Caco-2 (cell line): ENCODE results near the gene ZNF106. TPM values are rescaled to one million over a fixed set of nuclear protein-coding genes. Genes with fewer than 3 reads are reported as not detected.

Source experiments
- BruUV-seq: library from RNA; stranded (reverse); fragments of 400-500 nt; replicated peaks from 2 replicates; lab custom pipeline; 2021; lab: Mats Ljungman, UMichigan
- CTCF ChIA-PET: fragments of 300-600 bp; sonication (Branson Sonifier 250); formaldehyde crosslinking; loops from one replicate; lab custom pipeline; 2022; ENCODE audit warnings: antibody characterized with exemption; lab: Charles Lee
- POLR2A ChIA-PET: fragments of 300-600 bp; sonication (Branson Sonifier 250); formaldehyde crosslinking; loops from one replicate; lab custom pipeline; 2022; ENCODE audit warnings: antibody characterized with exemption; lab: Charles Lee
- DNase-seq, 2 experiments: peaks; one replicate each; pipeline versions ENCODE4 v3.0.0 to v3.0.0-alpha.2; 2020 to 2022
- H3K27me3 ChIP-seq: replicated peaks from 2 replicates; pipeline ENCODE4 v1.6.0; 2011; ENCODE audit warnings: low read length; ENCODE audit not compliant: control insufficient read depth, insufficient read depth
- H3K36me3 ChIP-seq: 2 replicates; pipeline ENCODE4 v1.5.1; 2011; ENCODE audit warnings: low read length; ENCODE audit not compliant: control insufficient read depth, insufficient read depth
- H3K4me1 ChIP-seq: fragments of 250-450 bp; sonication (Bioruptor Pico); 2 replicates; pipeline ENCODE4 v1.5.1; 2020; ENCODE audit warnings: mild to moderate bottlenecking
- H3K4me3 ChIP-seq: 2 replicates; pipeline ENCODE4 v1.5.1; 2011; ENCODE audit warnings: low read depth, mild to moderate bottlenecking, control low read depth, low read length
- H3K9me3 ChIP-seq: fragments of 250-450 bp; sonication (Bioruptor Pico); 2 replicates; pipeline ENCODE4 v1.5.1; 2020; ENCODE audit warnings: mild to moderate bottlenecking, moderate library complexity
- H3K27ac Mint-ChIP-seq: one replicate; pipeline ENCODE4 v1.8.0; 2022; ENCODE audit warnings: mixed read lengths; ENCODE audit not compliant: unreplicated experiment
- H3K27me3 Mint-ChIP-seq: one replicate; pipeline ENCODE4 v1.8.0; 2022; ENCODE audit warnings: mixed read lengths; ENCODE audit not compliant: insufficient read depth, unreplicated experiment
- H3K36me3 Mint-ChIP-seq: one replicate; pipeline ENCODE4 v1.8.0; 2022; ENCODE audit warnings: mild to moderate bottlenecking, mixed read lengths; ENCODE audit not compliant: insufficient read depth, unreplicated experiment
- H3K4me1 Mint-ChIP-seq: one replicate; pipeline ENCODE4 v1.8.0; 2022; ENCODE audit warnings: low read depth, mixed read lengths; ENCODE audit not compliant: unreplicated experiment
- H3K4me3 Mint-ChIP-seq: one replicate; pipeline ENCODE4 v1.8.0; 2022; ENCODE audit warnings: mild to moderate bottlenecking, moderate library complexity, mixed read lengths; ENCODE audit not compliant: unreplicated experiment
- H3K9me3 Mint-ChIP-seq: one replicate; pipeline ENCODE4 v1.8.0; 2022; ENCODE audit warnings: mixed read lengths; ENCODE audit not compliant: unreplicated experiment
- CTCF ChIP-seq, 2 experiments: fragments of 200-600 bp in 1 of 2; IDR thresholded peaks; 1 replicate in 1 of 2; 2 replicates in 1 of 2; pipeline versions ENCODE4 v1.5.1 to v1.8.0; 2011 to 2022; ENCODE audit warnings: antibody characterized with exemption in 1 of 2, control low read depth in 1 of 2, inconsistent platforms in 1 of 2, low read depth in 1 of 2, low read length in 1 of 2, mild to moderate bottlenecking in 1 of 2, moderate library complexity in 1 of 2; ENCODE audit not compliant: insufficient read depth in 1 of 2, severe bottlenecking in 1 of 2, unreplicated experiment in 1 of 2
- intact Hi-C: fragments of 100-400 bp; cut with micrococcal nuclease; formaldehyde crosslinking; loops from one replicate; pipeline ENCODE4 v1.10.0; 2022; ENCODE audit not compliant: unreplicated experiment
- total RNA-seq: library from RNA; stranded (reverse); gene quantifications from 2 replicates; pipeline ENCODE4 v1.2.3, GENCODE V29; 2022

The ZNF106 gene
- total RNA-seq, 1 experiment from 2014 or later, result 47.8 TPM

- no peak overlapping the region for H3K4me3 ChIP-seq
- H3K27me3 ChIP-seq, result no peaks in the 10 kb centered on the region
- Mint-ChIP-seq H3K4me3 (no peak overlapping the region), H3K4me1 (peaks cover 12% of the 10 kb centered on the region), H3K9me3 (no peaks in the 10 kb centered on the region), H3K27me3 (no peaks in the 10 kb centered on the region), H3K36me3 (peaks cover 10% of the 10 kb centered on the region), H3K27ac (no peak overlapping the region)
- intact Hi-C loops, result loop anchor here (5.0 to 10.0 kb wide), 2 partner anchors 83 to 250 kb away; no protein-coding TSS in a partner anchor
- no peak for DNase-seq
- no peaks in the 10 kb centered on the region for H3K36me3 ChIP-seq
- H3K4me1 ChIP-seq, result no peaks in the 10 kb centered on the region
- TF ChIP-seq CTCF (IDR thresholded peaks at IDR 0.05; ENCODE audit: insufficient read depth in 1 of 2, low read depth in 1 of 2, low read length in 1 of 2, severe bottlenecking in 1 of 2, unreplicated experiment in 1 of 2), result no peak
- H3K9me3 ChIP-seq, result no peaks in the 10 kb centered on the region
- ChIA-PET CTCF (no interaction called here), POLR2A (no interaction called here)
- BruUV-seq, result no TSS peak
Observed at GRCh38 chr15:42474827-42475226, 16.1 kb downstream of the ZNF106 start.

- H3K4me1 Mint-ChIP-seq, result peaks cover 12% of the 10 kb centered on the region
- no peak for TF ChIP-seq CTCF (IDR thresholded peaks at IDR 0.05; ENCODE audit: insufficient read depth in 1 of 2, low read depth in 1 of 2, low read length in 1 of 2, severe bottlenecking in 1 of 2, unreplicated experiment in 1 of 2)
- H3K9me3 Mint-ChIP-seq, result no peaks in the 10 kb centered on the region
- Histone ChIP-seq H3K4me3 (no peak overlapping the region), H3K4me1 (no peaks in the 10 kb centered on the region), H3K36me3 (no peaks in the 10 kb centered on the region), H3K27me3 (no peaks in the 10 kb centered on the region), H3K9me3 (no peaks in the 10 kb centered on the region)
- POLR2A ChIA-PET, result no interaction called here
- no peaks in the 10 kb centered on the region for H3K27me3 Mint-ChIP-seq
- intact Hi-C loops, result loop anchor here (1.0 to 10.0 kb wide), 3 partner anchors 79 to 405 kb away; no protein-coding TSS in a partner anchor
- H3K27ac Mint-ChIP-seq, result no peak overlapping the region
- CTCF ChIA-PET, result interaction anchor here (0.6 to 1.1 kb wide), 2 partner anchors 85 to 262 kb away, joined by 3 to 4 read pairs; partner anchors contain the start of gene VPS39
- H3K4me3 Mint-ChIP-seq, result no peak overlapping the region
- peaks cover 10% of the 10 kb centered on the region for H3K36me3 Mint-ChIP-seq
- DNase-seq, result no peak
- BruUV-seq, result TSS peak; percentile 18
Observed at GRCh38 chr15:42471002-42471401, 19.9 kb downstream of the ZNF106 start.

GRCh38 chr15:42465520-42466259 lies 25.3 kb downstream of the ZNF106 start:
- H3K36me3 Mint-ChIP-seq, result peaks cover 15% of the 10 kb centered on the region
- no peak overlapping the region for H3K4me3 Mint-ChIP-seq
- no peak overlapping the region for H3K27ac Mint-ChIP-seq
- DNase-seq, result no peak
- Histone ChIP-seq H3K9me3 (no peaks in the 10 kb centered on the region), H3K4me1 (no peaks in the 10 kb centered on the region), H3K4me3 (no peak overlapping the region), H3K27me3 (no peaks in the 10 kb centered on the region), H3K36me3 (no peaks in the 10 kb centered on the region)
- ChIA-PET POLR2A (no interaction called here), CTCF (no interaction called here)
- no peaks in the 10 kb centered on the region for H3K9me3 Mint-ChIP-seq
- H3K4me1 Mint-ChIP-seq, result no peaks in the 10 kb centered on the region
- H3K27me3 Mint-ChIP-seq, result no peaks in the 10 kb centered on the region
- no peak for TF ChIP-seq CTCF (IDR thresholded peaks at IDR 0.05; ENCODE audit: insufficient read depth in 1 of 2, low read depth in 1 of 2, low read length in 1 of 2, severe bottlenecking in 1 of 2, unreplicated experiment in 1 of 2)
- intact Hi-C loops, result no loop called here
- BruUV-seq, result no TSS peak
